HUES64 (cell line): ENCODE results near the gene RIPPLY1. TPM values are rescaled to one million over a fixed set of nuclear protein-coding genes. Genes with fewer than 3 reads are reported as not detected.

Experiments used
- H3K27ac ChIP-seq: 2 replicates; pipeline ENCODE4 v1.7.0; 2013; ENCODE audit warnings: low read depth, low read length, inconsistent platforms
- H3K27me3 ChIP-seq: 2 replicates; pipeline ENCODE4 v1.6.1; 2013; ENCODE audit warnings: mild to moderate bottlenecking, low read length; ENCODE audit not compliant: insufficient read depth
- H3K36me3 ChIP-seq: 2 replicates; pipeline ENCODE4 v1.6.1; 2013; ENCODE audit warnings: mild to moderate bottlenecking, low read length; ENCODE audit not compliant: insufficient read depth
- H3K4me1 ChIP-seq: 2 replicates; pipeline ENCODE4 v1.6.1; 2013; ENCODE audit warnings: mild to moderate bottlenecking, low read length, moderate library complexity; ENCODE audit not compliant: insufficient read depth
- H3K4me3 ChIP-seq: 2 replicates; pipeline ENCODE4 v1.5.1; 2013; ENCODE audit warnings: mild to moderate bottlenecking, low read length, moderate library complexity
- H3K9ac ChIP-seq: 2 replicates; pipeline ENCODE4 v1.6.1; 2013; ENCODE audit warnings: mild to moderate bottlenecking, low read depth, low read length
- H3K9me3 ChIP-seq: 2 replicates; pipeline ENCODE4 v1.6.1; 2013; ENCODE audit warnings: low read depth, low read length; ENCODE audit not compliant: insufficient read depth
- WGBS: fragments of 150-250, 120-280 bp; methylation state at CpG from one replicate; pipeline ENCODE4 v1.1.7; 2013; ENCODE audit warnings: missing lambda C conversion rate; 5-methylcytosine and 5-hydroxymethylcytosine counted together
- polyA plus RNA-seq, 2 experiments: library from polyadenylated mRNA; stranded (reverse); fragments of 50-300 nt; gene quantifications; one replicate each; pipeline ENCODE4 v1.2.3, GENCODE V29; 2013

RIPPLY1 gene, protein sequence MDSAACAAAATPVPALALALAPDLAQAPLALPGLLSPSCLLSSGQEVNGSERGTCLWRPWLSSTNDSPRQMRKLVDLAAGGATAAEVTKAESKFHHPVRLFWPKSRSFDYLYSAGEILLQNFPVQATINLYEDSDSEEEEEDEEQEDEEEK
- polyA plus RNA-seq (2013, experiment 1 of 2) = not detected
- not detected for polyA plus RNA-seq (2013, experiment 2 of 2)

DNA sequence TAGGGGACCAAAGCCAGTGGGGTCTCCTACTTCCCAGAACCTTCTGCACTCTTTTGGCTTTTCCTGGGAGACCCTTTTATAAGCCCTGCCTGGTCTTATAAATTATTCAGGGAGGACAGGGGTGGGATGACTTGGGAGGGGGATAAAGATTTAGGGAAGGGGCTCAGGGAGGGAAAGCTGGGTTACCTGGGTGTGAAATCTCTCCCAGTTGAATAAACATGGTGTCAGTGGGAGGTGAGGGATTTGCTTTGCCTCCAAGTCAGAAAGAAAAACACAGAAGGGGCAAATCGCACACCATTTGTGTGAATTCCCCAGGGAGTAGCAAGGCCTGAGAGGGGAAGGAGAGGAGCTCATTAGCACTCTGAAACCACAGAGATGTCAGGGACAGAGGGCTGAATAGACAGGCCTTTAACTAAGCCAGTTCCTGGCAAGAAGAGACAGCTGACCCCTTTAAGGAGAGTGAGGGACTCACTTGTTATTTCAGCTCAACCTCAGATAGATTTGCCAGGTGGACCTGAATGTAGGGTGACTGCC is at the start of gene RIPPLY1:
Gene RIPPLY1 (minus strand): TSS at position 51 of the 534 bp plus-strand sequence. CDS start 54 bp downstream, outside the sequence.
- H3K9ac ChIP-seq = no peak within 1 kb of the TSS
- H3K4me3 ChIP-seq = no peak within 1 kb of the TSS
- H3K36me3 ChIP-seq = no peaks in the 10 kb centered on the region
- H3K27ac ChIP-seq = no peak within 1 kb of the TSS
- WGBS = 29% methylated on average over 1 of the region's 1 CpG
- no peaks in the 10 kb centered on the region for H3K27me3 ChIP-seq
- no peaks in the 10 kb centered on the region for H3K4me1 ChIP-seq
- H3K9me3 ChIP-seq = no peaks in the 10 kb centered on the region

DNA sequence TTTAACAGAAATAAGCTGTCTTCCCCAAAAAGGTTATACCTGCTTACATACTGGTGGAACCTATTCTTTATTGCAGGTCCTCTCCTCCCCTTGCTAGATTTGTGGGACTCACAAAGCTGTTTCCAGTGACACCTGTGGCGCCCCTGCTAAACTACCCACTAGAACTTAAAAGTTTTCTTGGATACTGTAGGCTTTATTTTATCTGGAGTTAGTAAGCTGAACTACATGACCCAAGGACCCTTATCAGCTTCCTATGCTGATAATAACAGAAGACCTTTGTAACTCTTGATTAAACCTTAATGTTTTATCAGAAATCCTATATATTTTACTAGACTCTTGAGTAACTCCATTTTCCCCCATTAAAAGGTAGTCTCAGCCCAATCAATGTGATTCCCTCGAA is 49.4 kb upstream of the RIPPLY1 start:
- no peaks in the 10 kb centered on the region for H3K4me1 ChIP-seq
- H3K27ac ChIP-seq = no peak overlapping the region
- H3K9me3 ChIP-seq = no peaks in the 10 kb centered on the region
- no peak overlapping the region for H3K9ac ChIP-seq
- WGBS = 88% methylated on average over 1 of the region's 2 CpGs
- H3K27me3 ChIP-seq = no peaks in the 10 kb centered on the region
- no peaks in the 10 kb centered on the region; the same call in 1 of the 2 replicates for H3K36me3 ChIP-seq
- no peak overlapping the region for H3K4me3 ChIP-seq

DNA sequence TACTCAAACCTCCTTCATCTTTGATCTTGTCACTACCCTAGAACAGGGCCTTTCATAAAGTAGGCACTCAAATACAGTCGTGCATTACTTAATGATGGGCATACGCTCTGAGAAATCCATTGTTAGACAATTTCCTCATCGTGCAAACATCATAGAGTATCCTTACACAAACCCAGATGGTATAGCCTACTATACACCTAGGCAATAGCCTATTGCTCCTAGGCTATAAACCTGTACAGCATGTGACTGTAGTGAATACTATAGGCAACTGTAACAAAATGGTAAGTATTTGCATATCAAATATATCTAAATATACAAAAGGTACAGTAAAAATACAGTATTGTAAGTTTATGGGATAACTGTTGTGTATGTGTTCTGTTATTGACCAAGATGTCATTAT is 48.9 kb upstream of the RIPPLY1 start:
- no peaks in the 10 kb centered on the region for H3K4me1 ChIP-seq
- WGBS = 99% methylated on average over 3 of the region's 3 CpGs

DNA sequence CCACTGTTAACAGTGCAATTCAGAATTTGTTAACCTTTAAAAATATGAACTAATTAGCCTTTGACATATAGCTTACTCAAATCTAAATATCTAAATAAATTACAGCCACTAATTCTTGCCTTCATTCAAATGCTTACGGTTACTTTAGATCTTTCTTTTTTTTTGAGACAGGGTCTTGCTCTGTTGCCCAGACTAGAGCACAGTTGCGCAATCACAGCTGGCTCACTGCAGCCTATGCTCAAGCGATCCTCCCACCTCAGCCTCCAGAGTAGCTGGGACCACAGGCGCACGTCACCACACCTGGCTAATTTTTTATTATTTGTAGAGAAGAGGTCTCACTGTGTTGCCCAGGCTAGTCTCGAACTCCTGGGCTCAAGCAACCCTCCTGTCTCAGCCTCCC is 48.1 kb upstream of the RIPPLY1 start:
- Histone ChIP-seq H3K4me3 (no peak overlapping the region), H3K27me3 (no peaks in the 10 kb centered on the region), H3K27ac (no peak overlapping the region), H3K36me3 (no peaks in the 10 kb centered on the region; the same call in 1 of the 2 replicates), H3K9me3 (no peaks in the 10 kb centered on the region), H3K9ac (no peak overlapping the region), H3K4me1 (no peaks in the 10 kb centered on the region)
- WGBS = 91% methylated on average over 4 of the region's 6 CpGs

More for the DNA sequence above, 48.9 kb upstream of the RIPPLY1 start:
- Histone ChIP-seq H3K36me3 (no peaks in the 10 kb centered on the region; the same call in 1 of the 2 replicates), H3K9ac (no peak overlapping the region), H3K4me3 (no peak overlapping the region), H3K27me3 (no peaks in the 10 kb centered on the region), H3K27ac (no peak overlapping the region), H3K9me3 (no peaks in the 10 kb centered on the region)

DNA sequence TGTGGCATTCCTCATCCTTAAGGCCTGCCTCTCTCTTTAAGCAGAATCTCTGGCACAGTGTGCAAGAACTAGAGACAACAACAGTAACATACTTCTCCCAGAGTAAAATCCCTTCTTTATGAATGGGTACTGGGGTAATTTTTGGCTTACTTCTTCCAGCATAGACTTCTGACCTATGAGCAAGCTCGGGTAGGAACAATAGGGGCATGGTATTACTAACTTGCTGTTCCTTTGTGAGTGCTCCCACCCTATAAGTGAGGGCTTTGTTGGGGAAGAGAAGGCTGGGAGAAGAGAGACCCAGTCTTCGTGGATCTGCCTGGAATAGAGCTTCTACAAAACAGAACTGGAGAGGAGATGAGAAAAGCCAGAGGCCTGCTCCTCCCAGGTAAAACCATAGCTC is 47.2 kb upstream of the RIPPLY1 start:
- Histone ChIP-seq H3K27me3 (no peaks in the 10 kb centered on the region), H3K4me3 (no peak overlapping the region), H3K4me1 (no peaks in the 10 kb centered on the region), H3K36me3 (no peaks in the 10 kb centered on the region; the same call in 1 of the 2 replicates), H3K27ac (no peak overlapping the region), H3K9ac (no peak overlapping the region), H3K9me3 (no peaks in the 10 kb centered on the region)
- WGBS = 88% methylated on average over 1 of the region's 2 CpGs

DNA sequence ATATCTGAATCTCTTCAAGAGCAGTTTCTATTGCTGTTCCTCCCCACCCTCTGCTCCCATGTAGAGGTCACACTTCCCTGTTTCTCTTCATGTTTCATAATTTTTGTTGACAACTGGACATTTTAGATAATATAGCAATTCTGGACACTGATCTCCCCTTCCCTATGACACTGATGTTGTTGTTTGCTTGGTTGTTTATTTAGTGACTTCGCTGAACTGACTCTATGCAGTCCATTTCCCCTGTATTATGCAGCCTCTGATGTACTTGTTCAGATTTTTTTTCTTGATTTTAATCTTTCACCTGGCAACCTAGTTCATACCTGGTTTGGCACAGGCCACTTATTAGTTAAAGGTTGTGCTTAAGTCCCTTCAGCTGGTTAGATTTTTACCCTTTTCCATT is 46.2 kb upstream of the RIPPLY1 start:
- H3K4me3 ChIP-seq = no peak overlapping the region
- H3K27me3 ChIP-seq = no peaks in the 10 kb centered on the region
- no peak overlapping the region for H3K27ac ChIP-seq
- H3K9ac ChIP-seq = no peak overlapping the region
- no peaks in the 10 kb centered on the region for H3K9me3 ChIP-seq
- no CpG with 5 or more reads among the region's 1 CpG for WGBS
- no peaks in the 10 kb centered on the region for H3K4me1 ChIP-seq
- H3K36me3 ChIP-seq = no peaks in the 10 kb centered on the region; the same call in 1 of the 2 replicates

DNA sequence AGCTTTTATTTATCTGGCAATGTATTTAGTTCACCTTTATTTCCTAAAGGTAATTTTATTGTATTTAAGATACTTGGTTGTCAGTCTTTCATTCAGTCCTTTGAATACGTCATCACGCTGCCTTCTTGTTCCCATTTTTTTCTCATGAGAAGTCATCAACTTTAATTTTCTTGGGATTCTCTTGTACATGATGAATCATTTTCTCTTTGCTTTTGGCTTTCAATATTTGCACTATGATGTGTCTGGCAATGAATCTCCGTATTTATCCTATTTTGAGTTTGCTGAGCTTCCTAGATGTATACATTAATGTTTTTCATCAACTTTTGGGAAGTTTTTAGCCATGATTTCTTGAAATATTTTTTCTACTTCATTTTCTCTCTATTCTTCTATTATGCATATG is 45.5 kb upstream of the RIPPLY1 start:
- no peak overlapping the region for H3K4me3 ChIP-seq
- WGBS = 100% methylated on average over 1 of the region's 3 CpGs
- H3K36me3 ChIP-seq = no peaks in the 10 kb centered on the region
- H3K27ac ChIP-seq = no peak overlapping the region
- H3K9ac ChIP-seq = no peak overlapping the region
- no peaks in the 10 kb centered on the region for H3K27me3 ChIP-seq
- no peaks in the 10 kb centered on the region for H3K9me3 ChIP-seq
- H3K4me1 ChIP-seq = no peaks in the 10 kb centered on the region

DNA sequence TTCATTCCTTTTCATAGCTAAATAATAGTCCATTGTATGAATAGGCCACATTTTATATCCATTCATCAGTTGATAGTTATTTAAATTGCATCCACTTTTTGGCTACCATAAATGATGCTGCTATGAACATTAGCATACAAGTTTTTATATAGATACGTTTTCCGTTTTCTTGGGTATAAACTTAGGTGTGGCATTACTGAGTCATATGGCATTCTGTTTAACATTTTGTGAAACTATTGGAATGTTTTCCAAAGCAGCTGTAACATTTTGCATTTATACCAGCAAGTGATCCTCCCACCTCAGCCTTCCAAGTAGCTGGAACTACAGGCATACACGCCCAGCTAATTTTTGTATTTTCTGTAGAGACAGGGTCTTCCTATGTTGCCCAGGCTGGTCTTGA is 43.3 kb upstream of the RIPPLY1 start:
- WGBS = 96% methylated on average over 3 of the region's 3 CpGs
- Histone ChIP-seq H3K27me3 (no peaks in the 10 kb centered on the region), H3K36me3 (no peaks in the 10 kb centered on the region)

DNA sequence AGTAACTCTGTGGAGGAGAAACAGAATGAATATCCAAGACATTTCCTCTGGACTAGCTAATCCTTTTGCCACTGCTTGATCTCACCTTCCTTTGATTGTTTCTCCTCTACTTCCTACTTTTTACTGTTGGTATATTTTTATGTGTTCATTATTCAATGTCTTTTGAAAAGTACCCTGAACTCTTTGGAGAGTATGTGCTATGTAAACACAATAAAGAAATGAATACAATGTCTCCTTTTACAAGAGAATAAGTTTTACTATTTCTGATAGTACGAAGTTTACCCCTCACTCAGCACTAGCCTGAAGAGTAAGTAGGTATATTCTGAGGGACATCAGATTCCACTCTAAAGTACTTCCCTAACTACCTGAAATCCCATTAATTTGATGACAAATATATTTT is 36.9 kb upstream of the RIPPLY1 start:
- Histone ChIP-seq H3K36me3 (no peaks in the 10 kb centered on the region), H3K27ac (no peak overlapping the region), H3K9me3 (no peaks in the 10 kb centered on the region), H3K4me1 (no peaks in the 10 kb centered on the region), H3K27me3 (no peaks in the 10 kb centered on the region), H3K4me3 (no peak overlapping the region), H3K9ac (no peak overlapping the region)
- WGBS = no CpG with 5 or more reads among the region's 1 CpG

More for the DNA sequence above, 43.3 kb upstream of the RIPPLY1 start:
- Histone ChIP-seq H3K4me3 (no peak overlapping the region), H3K4me1 (no peaks in the 10 kb centered on the region), H3K27ac (no peak overlapping the region), H3K9ac (no peak overlapping the region), H3K9me3 (no peaks in the 10 kb centered on the region)

DNA sequence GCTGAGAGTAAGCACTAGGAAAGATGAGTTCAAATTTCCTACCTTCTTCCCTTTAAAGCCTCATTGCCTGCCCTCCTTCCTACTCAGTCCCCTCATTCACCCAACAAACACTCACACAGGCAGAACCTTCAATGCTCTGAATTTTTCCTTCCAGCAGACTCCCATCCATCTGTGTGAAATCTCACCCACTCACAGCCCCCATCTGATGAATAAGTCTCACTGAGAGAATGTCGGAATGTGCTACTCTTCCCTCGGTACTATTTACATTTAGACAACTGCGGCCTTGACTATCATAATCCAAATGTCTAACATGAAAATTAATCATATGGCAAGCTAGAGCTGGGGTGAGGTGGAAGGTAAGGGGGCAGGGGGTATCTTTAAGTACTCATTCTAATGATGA is 36.4 kb upstream of the RIPPLY1 start:
- Histone ChIP-seq H3K9me3 (no peaks in the 10 kb centered on the region), H3K4me1 (no peaks in the 10 kb centered on the region), H3K27ac (no peak overlapping the region), H3K4me3 (no peak overlapping the region), H3K9ac (no peak overlapping the region), H3K27me3 (no peaks in the 10 kb centered on the region), H3K36me3 (no peaks in the 10 kb centered on the region)
- WGBS = 84% methylated on average over 2 of the region's 3 CpGs

DNA sequence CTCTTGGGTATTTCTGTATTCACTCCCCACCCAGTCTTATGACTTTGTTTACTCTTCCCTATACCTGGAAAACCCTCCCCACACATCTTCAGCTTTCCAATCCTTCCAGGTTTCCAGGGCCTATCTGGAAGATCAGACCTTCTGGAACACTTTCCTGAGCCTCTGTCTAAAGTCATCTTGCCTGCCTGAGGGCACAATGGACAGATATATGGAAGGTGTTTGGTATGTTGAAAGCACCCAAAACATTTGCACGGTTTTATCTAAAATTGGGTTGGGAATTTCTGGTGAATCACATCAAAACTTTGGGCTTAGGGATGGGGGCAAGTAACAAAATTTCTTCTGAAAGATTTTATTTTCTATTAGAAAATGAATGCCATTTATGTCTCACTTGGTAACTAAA is 33.1 kb upstream of the RIPPLY1 start:
- H3K4me3 ChIP-seq = no peak overlapping the region
- no peaks in the 10 kb centered on the region for H3K27me3 ChIP-seq
- H3K9me3 ChIP-seq = no peaks in the 10 kb centered on the region
- no peaks in the 10 kb centered on the region for H3K36me3 ChIP-seq
- no peak overlapping the region for H3K9ac ChIP-seq
- H3K27ac ChIP-seq = no peak overlapping the region
- no peaks in the 10 kb centered on the region for H3K4me1 ChIP-seq
- 88% methylated on average over 1 of the region's 1 CpG for WGBS

DNA sequence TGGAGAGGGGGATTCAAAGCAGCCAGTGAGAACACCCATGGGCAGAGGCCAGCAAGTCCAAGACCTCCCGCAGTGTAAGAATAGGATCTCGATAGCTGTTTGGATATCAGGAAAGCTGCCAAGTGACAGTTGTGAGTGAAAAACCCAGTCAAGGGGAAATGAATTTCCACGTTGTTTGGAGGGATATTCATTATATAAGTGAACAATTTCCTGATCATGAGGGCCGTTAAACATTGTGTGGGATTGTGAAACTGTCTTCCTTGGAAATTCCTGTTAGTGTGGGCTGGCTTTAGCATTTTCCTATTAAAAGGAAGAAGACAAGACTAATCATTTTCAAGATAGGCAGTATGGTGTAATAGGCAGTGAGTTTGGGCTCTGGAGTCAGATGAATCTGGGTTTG is 32.0 kb upstream of the RIPPLY1 start:
- Histone ChIP-seq H3K9me3 (no peaks in the 10 kb centered on the region), H3K27ac (no peak overlapping the region), H3K4me3 (no peak overlapping the region), H3K4me1 (no peaks in the 10 kb centered on the region), H3K36me3 (no peaks in the 10 kb centered on the region), H3K9ac (no peak overlapping the region), H3K27me3 (no peaks in the 10 kb centered on the region)
- WGBS = 90% methylated on average over 4 of the region's 4 CpGs
